ENCODE measurements around the gene CGRRF1.

- TF ChIP-seq, protein P1, sequence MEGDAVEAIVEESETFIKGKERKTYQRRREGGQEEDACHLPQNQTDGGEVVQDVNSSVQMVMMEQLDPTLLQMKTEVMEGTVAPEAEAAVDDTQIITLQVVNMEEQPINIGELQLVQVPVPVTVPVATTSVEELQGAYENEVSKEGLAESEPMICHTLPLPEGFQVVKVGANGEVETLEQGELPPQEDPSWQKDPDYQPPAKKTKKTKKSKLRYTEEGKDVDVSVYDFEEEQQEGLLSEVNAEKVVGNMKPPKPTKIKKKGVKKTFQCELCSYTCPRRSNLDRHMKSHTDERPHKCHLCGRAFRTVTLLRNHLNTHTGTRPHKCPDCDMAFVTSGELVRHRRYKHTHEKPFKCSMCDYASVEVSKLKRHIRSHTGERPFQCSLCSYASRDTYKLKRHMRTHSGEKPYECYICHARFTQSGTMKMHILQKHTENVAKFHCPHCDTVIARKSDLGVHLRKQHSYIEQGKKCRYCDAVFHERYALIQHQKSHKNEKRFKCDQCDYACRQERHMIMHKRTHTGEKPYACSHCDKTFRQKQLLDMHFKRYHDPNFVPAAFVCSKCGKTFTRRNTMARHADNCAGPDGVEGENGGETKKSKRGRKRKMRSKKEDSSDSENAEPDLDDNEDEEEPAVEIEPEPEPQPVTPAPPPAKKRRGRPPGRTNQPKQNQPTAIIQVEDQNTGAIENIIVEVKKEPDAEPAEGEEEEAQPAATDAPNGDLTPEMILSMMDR (IDR thresholded peaks at IDR 0.05) = no peak
- TF ChIP-seq POLR2A (IDR thresholded peaks at IDR 0.05) (no peak), POLR2AphosphoS5 (IDR thresholded peaks at IDR 0.05) (no peak)
These were observed 6.2 kb upstream of the CGRRF1 start for GRCh38 chr14:54503486-54503885.

Data from prostate gland (tissue), 2 donors.